HG02938 (cell line): ENCODE measurements around the gene PEDS1.
"Not testable (repeated sequence)": the region's sequence is repeated elsewhere in the genome, so short reads cannot be mapped to it uniquely, and the experiment has no call there.

Experiments
- ATAC-seq: cut with Tn5 transposase; IDR thresholded peaks from one replicate; pipeline ENCODE4 v1.9.1; 2021; ENCODE audit warnings: mild to moderate bottlenecking, moderate library complexity; ENCODE audit not compliant: unreplicated experiment

PEDS1 gene

DNA sequence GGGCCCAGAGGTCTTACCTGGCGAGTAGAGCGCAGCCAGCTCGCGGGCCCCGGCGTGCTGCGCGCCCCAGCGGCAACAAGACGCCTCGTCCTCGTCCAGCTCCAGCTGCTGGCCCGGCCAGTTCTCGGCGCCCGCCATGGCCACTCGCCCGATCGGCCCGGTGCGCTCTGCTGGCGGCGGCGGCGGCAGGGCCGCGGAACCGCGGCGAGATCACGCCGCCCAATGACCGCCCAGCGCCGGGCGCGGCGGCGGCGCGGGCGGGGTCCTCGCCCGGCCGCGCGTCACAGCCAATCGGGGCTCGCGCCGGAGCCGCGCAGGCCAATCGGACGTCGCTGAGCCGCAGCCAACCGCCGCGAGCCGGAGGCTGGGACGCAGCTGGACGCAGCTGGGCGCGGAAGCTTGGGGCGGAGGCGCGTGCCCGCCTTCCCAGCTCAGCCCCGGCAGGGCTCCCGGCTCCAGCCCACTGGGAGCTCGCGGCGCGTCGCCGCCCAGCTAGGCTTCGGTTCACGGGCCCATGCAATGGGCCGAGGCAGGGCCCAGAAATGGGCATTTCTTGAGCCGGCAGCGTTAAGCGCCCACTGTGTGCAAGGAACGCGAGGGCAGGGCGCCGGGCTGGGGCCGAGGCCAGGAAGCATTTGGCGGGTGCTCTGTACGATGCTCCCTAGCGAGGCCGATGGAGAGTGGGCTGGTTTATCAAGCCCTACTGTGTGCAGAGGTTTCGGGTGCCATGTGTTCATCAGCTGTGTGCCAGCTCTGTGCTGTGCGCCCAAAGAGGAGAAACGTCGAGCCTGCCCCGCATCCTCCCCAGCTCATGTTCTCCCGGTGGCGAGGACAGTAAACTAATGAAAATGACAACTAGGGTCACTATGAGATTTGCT, at the start of gene PEDS1:
TSS of gene PEDS1 (minus strand) at position 224 of the 878 bp plus-strand sequence. CDS start at position 138, 86 bp downstream.
- peak; percentile 72 for ATAC-seq

DNA sequence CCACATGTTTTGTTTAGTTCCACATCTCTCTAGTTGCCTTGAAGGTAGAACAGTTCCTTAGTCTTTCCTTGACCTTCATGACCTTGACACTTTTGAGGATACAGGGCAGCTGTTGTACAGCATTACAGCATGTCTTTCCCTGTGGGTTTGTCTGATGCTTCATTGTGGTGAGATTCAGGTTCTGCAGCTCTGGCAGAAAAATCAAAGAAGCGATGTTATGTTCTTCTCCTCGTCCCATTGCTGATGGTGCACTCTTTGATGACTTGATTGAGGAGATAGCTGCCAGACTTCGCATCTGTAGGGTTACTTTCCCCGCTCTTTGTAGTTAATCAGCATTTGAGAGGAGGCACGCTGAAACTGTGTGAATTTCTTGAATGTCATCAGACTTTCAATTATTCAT, 49.2 kb upstream of the PEDS1 start:
- no peak for ATAC-seq

DNA sequence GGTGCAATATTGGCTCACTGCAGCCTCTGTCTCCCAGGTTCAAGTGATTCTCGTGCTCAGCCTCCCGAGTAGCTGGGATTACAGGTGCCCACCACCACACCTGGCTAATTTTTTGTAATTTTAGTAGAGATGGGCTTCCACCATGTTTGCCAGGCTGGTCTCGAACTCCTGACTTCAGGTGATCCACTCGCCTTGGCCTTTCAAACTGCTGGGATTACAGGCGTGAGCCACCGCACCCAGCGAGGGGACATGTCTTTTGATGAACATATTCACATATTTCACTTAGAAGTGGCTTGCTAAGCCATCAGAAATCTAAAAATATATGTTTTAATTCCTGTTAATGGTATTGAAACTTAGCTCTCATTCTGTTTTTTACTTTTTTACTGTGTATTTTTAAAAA, 48.2 kb upstream of the PEDS1 start:
- ATAC-seq = not testable (repeated sequence)

DNA sequence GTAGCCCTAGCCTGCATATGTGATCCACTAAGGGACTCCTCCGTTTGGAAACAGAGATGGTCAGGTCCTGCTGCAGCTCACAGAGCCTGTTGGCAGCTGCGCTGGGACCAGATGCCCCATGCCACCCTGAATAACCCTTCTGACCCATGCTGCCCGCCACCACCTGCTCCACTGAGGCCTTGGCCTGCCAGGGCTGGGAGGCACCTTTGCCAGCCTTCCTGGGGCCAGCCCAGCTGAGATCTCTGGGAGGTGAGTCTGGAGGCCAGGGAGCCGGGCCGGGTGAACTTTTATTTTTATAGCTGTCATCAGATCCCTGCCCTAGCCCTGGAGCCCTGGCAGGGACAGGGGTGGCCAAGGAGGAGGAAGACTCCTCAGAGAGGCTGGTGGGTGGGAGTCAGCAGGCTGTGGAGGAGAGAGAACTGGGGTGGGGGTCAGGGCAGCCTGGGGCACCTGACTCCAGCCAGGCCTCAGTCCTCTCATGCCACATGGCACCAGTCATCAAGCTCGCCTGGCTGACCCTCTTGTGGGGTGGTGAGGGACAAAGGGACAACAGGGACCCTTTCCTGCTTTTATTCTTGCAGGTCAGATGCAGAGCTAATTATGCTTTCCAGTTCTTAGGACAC, 47.1 kb upstream of the PEDS1 start:
- no peak for ATAC-seq

DNA sequence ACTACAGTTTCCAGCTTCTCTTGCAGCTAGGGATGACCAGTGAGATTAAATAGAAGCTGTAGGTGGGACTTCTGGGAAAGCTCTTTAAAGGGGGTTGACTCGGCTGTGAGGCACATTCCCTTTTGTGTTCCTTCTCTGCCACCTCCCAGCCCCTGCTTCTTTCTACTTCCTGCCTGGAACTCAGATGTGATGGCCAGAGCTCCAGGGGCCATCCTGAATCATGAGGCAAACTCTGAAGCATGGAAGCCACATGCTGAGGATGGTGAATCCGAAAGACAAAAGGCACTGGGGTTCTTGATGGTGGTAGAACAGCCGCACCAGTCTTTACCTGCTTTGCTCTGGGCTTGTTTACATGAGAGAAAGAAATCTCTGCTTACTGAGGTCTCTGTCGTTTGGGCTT, 46.2 kb upstream of the PEDS1 start:
- no peak for ATAC-seq

DNA sequence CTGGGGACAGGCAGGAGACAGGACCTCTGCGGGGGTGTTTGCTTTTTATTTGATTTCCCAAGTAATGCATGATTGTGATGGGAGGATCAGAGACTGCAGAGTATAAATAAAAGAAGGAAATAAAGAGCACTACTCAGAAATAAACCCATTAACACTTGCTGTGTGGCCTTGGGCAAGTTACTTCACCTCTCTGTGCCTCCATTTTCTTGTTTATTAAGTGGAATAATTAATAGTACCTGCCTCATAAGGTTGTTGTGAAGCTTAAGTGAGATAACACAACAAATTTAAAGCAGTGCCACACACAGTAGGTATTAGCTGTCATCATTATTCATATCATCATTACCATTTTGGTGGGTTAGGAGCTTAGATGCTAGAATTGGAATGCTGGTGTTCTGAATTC, 45.2 kb upstream of the PEDS1 start:
- ATAC-seq = no peak

DNA sequence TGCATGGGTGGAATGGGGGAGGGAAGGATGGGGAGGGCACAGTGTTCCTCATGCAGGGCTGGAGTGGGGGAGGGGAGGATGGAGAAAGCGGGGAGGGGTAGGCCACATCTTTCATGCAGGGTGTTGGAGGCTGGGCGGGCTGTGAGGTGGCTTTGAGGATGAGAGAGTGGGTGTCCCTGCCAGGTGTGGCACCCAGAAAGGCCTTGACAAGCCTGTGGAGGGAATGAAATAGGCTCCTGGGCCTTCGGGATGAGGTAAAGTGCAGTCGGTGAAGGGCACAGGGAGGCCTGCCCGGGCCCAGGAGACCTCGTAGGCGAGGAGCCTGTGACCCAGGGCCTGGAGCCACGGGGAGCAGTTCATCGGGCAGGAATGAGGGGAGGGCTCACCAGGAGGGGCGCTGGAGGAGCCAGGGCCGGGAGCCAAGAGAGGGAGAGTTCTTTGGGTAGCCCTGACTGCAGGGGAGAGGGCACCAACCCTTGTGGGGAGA, 44.7 kb upstream of the PEDS1 start:
- ATAC-seq = no peak

DNA sequence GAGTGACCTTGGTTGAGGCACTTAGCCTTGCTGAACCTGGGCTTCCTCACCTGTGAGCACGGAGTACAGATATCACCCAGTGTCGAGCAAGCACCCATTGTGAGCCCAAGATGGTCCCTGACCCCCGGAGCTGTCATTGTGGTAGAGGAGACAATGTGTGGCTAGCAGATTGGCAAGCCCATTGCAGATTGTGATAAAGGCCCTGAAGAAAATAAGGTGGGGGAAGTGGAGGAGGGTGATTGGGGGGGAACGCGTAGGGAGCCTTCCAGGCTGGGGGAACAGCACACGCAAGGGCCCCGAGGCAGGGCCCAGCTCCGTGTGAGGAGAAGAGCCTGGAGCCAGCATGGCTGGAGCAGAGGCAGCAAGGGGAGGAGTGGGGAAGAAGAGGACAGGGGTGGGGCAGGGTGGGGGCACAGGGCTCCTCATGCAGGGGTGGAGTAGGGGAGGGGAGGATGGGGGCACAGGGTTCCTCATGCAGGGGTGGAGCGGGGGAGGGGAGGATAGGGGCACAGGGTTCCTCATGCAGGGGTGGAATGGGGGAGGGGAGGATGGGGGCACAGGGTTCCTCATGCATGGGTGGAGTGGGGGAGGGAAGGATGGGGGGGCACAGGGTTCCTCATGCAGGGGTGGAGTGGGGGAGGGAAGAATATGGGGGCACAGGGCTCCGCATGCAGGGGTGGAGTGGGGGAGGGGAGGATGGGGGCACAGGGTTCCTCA, 44.1 kb upstream of the PEDS1 start:
- ATAC-seq = no peak

DNA sequence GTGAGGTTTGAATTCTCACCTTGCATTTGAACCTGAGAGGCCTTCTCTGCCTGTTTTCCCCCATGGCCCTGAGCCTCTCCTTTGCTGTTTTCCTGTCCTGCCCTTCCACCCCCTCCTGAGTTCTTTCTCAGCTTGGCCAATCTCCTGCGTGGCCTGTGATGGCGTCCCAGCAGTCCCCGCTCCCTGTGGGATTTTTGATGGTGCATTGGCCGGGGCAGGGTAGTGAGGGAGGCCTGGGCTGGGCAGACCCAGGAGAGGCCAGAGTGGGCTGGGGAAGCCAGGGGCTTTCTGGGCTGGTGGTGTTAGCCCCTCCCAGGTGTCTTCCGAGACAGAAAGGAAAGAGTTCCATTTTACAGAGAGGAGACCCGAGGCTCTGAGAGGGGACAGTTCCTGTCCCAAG, 43.4 kb upstream of the PEDS1 start:
- ATAC-seq = no peak

DNA sequence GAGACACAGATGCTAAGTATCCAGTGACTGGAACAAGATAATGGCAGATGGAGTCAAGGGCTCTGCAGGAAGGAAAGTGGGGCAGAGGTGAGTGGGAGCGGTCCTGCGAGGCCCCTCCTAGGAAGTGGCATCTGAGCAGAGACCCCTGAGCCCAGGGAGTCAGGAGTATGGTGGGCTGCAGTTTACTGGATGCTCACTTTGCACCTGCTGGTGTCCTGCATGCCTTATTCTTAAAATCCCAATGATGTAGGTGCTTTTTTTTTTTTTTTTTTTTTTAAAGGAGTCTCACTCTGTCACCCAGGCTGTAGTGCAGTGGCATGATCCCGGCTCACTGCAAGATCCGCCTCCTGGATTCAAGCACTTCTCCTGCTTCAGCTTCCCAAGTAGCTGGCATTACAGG, 42.7 kb upstream of the PEDS1 start:
- ATAC-seq = no peak

DNA sequence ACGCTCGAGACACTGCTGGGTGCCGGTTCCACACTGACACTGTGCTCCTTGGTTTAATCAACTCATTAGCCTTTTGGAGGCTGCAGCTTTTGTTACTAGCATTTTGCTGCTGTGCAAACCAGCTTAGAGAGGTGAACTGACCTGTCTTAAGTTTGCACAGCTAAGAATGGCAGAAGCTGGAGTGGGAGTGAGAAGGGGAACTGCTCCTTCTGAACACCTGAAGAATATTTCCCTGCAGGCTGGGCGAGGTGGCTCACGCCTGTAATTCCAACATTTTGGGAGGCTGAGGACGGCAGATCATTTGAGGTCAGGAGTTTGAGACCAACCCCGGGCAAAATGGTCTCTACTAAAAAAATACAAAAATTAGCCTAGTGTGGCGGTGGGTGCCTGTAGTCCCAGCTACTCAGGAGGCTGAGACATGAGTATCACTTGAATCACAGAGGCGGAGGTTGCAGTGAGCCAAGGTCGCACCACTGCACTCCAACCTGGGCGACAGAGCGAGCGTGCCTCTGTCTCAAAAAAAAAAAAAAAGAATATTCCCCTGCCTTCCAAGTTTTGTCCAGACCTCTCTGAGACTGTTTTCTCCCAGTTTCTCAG, 42.1 kb upstream of the PEDS1 start:
- ATAC-seq = no peak

DNA sequence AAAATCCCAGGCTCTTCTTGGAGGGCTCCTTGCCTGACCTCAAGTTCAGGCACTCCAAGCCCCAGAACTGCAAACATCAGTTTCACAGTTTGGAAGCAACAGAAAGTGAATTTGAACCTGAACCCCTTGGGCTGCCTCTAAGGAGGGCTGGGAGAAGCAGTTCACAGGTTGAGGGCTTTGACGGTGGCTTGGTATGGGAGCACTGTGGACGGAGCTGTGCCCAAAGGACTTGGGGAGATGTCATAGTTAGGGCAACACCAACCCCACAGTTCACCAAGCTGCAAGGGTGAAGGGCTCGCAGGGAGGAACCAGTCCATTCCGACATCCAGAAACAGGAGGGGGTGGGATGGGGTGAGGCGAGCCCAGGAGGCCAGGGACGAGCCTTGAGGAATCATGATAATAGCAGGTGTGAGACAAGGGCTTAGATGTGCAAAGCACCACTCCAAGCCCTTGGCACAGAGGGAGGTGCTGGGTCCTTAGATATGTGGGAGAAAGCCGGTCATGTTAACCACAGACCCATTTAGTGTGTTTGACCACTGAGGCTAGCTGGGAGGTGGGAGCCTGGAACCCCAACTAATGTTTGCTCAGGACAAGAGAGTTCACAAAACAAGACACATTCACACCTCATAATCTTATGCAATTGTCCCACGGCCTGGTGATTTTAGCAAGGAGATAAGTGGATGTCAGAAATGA, 41.5 kb upstream of the PEDS1 start:
- ATAC-seq = no peak

DNA sequence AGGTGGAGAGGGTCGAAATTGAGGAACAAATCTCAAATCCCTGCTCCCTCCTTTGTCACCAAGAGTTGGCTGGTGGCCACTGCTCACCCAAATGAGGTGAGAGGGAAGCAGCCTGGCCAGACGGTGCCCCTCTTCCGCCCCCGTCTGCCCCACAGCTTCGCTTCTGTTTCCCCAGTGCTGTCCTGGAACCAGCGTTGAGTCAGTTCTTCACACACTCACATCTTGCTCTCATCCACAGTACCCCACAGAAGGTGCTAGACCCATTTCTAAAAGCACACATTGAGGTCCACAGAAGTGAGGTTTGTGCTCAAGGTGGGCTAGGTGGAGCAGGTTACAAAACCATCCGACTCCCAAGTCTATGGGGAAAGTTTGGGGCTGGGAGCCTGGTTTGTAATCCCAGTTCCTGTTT, 40.9 kb upstream of the PEDS1 start:
- no peak for ATAC-seq

DNA sequence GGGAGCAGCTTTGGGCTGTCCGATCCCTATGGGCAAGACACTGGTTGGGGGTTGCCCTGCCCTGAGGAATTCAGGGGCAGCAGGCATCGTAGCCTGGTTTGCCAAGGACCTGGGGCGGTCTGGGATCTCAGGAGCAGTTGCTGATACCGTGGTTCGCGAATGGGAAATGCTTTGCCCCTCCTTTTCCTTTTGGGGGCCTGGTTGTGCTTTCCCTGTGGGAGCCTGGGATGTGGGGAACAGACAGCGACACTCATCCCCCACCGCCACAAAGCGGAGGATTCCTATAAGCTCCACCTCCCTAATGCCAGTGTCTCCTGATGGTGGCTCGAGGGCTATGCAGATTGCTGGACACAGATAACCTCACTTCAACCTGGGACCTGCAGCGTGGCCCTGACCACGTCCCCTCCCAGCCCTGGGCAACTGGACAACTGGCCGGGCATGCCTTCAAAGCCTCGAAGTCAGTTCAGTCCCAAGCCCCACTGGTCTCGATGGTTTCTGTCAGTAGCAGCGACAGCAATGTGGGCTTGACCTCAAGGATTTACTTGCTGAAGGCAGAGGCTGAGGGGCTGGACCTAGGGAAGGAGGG, 40.4 kb upstream of the PEDS1 start:
- no peak for ATAC-seq

DNA sequence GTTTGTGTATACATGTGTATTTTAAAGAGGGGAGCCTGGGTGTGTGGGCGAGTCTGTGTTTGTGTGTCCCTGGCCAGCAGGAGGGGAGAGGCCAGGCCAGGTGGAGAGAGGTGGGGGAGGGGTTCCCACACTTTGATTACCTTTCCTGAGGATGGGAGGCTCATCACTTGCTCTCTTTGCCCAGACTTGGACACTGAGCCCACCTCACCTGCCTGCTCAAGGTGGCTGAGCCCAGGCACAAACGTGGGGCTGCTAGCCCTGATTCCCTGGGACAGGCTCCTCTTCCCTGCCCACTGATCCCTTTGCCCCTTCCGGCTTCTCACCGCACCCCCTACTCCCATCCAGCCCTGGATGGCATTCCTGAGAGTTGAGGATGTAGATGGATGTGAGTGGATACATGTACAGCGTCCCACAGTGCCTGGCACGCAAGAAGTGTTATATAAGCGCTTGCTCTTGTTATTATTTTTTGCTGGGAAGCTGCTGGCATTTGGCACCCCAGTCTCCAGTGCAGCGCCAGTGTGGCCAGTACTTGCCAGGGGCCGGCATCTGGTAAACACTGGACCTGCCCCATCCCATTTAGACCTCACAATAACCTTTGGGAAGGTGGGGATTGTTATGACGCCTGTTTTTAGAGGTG, 39.8 kb upstream of the PEDS1 start:
- no peak for ATAC-seq

DNA sequence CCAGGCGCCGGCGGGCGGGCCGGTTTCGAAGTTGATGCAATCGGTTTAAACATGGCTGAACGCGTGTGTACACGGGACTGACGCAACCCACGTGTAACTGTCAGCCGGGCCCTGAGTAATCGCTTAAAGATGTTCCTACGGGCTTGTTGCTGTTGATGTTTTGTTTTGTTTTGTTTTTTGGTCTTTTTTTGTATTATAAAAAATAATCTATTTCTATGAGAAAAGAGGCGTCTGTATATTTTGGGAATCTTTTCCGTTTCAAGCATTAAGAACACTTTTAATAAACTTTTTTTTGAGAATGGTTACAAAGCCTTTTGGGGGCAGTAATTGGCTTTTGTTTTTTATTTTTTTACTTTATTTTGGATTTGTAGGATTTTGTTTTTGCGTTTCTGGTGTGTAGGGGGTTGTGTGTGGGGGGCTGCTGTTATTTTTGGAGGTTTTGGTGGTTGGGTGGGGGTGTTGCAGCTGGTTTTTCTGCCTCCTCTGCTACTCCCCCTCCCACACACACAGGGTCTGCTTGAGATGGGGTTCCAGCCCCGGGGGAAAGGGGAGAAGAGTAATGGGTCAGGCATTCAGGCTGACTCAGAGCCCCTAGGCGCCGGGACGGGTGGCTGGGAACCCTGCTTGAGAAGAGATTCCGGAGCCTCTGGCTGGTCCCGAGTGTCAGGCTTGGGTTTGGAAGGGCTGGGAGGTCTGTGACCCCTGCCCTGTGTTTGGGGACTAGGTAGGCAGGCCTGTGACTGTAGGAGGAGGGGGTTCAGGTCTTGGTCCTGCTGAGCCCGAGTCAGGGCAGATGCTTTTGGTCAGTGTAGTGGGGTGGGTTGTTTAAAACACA, 39.1 kb upstream of the PEDS1 start:
- peak; percentile 44 for ATAC-seq

DNA sequence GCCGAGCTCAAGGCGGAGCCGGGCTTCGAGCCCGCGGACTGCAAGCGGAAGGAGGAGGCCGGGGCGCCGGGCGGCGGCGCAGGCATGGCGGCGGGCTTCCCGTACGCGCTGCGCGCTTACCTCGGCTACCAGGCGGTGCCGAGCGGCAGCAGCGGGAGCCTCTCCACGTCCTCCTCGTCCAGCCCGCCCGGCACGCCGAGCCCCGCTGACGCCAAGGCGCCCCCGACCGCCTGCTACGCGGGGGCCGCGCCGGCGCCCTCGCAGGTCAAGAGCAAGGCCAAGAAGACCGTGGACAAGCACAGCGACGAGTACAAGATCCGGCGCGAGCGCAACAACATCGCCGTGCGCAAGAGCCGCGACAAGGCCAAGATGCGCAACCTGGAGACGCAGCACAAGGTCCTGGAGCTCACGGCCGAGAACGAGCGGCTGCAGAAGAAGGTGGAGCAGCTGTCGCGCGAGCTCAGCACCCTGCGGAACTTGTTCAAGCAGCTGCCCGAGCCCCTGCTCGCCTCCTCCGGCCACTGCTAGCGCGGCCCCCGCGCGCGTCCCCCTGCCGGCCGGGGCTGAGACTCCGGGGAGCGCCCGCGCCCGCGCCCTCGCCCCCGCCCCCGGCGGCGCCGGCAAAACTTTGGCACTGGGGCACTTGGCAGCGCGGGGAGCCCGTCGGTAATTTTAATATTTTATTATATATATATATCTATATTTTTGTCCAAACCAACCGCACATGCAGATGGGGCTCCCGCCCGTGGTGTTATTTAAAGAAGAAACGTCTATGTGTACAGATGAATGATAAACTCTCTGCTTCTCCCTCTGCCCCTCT, 38.2 kb upstream of the PEDS1 start:
- peak; percentile 36 for ATAC-seq

DNA sequence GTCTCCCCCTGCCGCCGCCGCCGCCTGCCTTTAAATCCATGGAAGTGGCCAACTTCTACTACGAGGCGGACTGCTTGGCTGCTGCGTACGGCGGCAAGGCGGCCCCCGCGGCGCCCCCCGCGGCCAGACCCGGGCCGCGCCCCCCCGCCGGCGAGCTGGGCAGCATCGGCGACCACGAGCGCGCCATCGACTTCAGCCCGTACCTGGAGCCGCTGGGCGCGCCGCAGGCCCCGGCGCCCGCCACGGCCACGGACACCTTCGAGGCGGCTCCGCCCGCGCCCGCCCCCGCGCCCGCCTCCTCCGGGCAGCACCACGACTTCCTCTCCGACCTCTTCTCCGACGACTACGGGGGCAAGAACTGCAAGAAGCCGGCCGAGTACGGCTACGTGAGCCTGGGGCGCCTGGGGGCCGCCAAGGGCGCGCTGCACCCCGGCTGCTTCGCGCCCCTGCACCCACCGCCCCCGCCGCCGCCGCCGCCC, 37.6 kb upstream of the PEDS1 start:
- ATAC-seq = peak; percentile 16
